Suprapubic skin (tissue), 4 donors: ENCODE measurements around the gene AGAP1. TPM values are rescaled to one million over a fixed set of nuclear protein-coding genes. Genes with fewer than 3 reads are reported as not detected.
A peak's percentile ranks its signal among the peaks of the same experiment; 100 is the strongest.

ENCODE experiments used
- DNase-seq, 2 donors: peaks; one replicate each; pipeline ENCODE4 v3.0.0-alpha.2; 2019; ENCODE audit warnings: low spot score in 2 of 2
- H3K27ac ChIP-seq: fragments of 200-600 bp; sonication (generic); one replicate; pipeline ENCODE4 v1.5.1; 2019
- H3K27me3 ChIP-seq: fragments of 200-600 bp; sonication (generic); one replicate; pipeline ENCODE4 v1.5.1; 2019
- H3K36me3 ChIP-seq: fragments of 200-600 bp; sonication (generic); one replicate; pipeline ENCODE4 v1.5.1; 2019
- H3K4me1 ChIP-seq: fragments of 200-600 bp; sonication (generic); one replicate; pipeline ENCODE4 v1.5.1; 2019
- H3K4me3 ChIP-seq: fragments of 200-600 bp; sonication (generic); one replicate; pipeline ENCODE4 v1.5.1; 2019; ENCODE audit warnings: mild to moderate bottlenecking
- H3K9me3 ChIP-seq: fragments of 200-600 bp; sonication (generic); one replicate; pipeline ENCODE4 v1.5.1; 2019
- CTCF ChIP-seq, 2 donors: fragments of 200-600 bp in 1 of 2; fragments of 450-650 bp in 1 of 2; sonication (generic) in 1 of 2; IDR thresholded peaks; one replicate each; pipeline ENCODE4 v1.5.1; 2016 to 2019; ENCODE audit warnings: antibody characterized with exemption in 2 of 2, mild to moderate bottlenecking in 1 of 2, moderate library complexity in 1 of 2
- EP300 ChIP-seq: sonication (generic); formaldehyde crosslinking; IDR thresholded peaks from one replicate; pipeline ENCODE4 v1.6.1; 2017; ENCODE audit warnings: antibody characterized with exemption
- POLR2A ChIP-seq, 2 donors: fragments of 450-650 bp; IDR thresholded peaks; one replicate each; pipeline ENCODE4 v1.6.1; 2017; ENCODE audit warnings: antibody characterized with exemption in 2 of 2, mild to moderate bottlenecking in 2 of 2, moderate library complexity in 2 of 2
- POLR2AphosphoS5 ChIP-seq, 3 donors: sonication (generic); formaldehyde crosslinking; IDR thresholded peaks; one replicate each; pipeline ENCODE4 v1.6.1; 2017; ENCODE audit warnings: antibody characterized with exemption in 3 of 3
- WGBS: methylation state at CpG from one replicate; pipeline ENCODE4 v1.1.5; 2018; 5-methylcytosine and 5-hydroxymethylcytosine counted together
- total RNA-seq, 4 donors: library from RNA; depleted of rRNA; stranded (reverse); fragments of >200 nt; gene quantifications; one replicate each; pipeline ENCODE4 v1.1.0, GENCODE V29; 2016

Gene AGAP1
- total RNA-seq, 4 donors from 2014 or later = 14.1 to 30.7 (median 19.4) TPM

GRCh38 chr2:235575431-235575830 is 81.6 kb downstream of the AGAP1 start:
- no peak overlapping the region for H3K4me3 ChIP-seq
- no peaks in the 10 kb centered on the region for H3K9me3 ChIP-seq
- H3K27ac ChIP-seq = no peak overlapping the region
- no peak for TF ChIP-seq CTCF (IDR thresholded peaks at IDR 0.05)
- no peak for TF ChIP-seq EP300
- TF ChIP-seq POLR2AphosphoS5 (IDR thresholded peaks at IDR 0.05) = no peak
- no peak for TF ChIP-seq POLR2A (IDR thresholded peaks at IDR 0.05)
- H3K36me3 ChIP-seq = no peaks in the 10 kb centered on the region
- H3K27me3 ChIP-seq = no peaks in the 10 kb centered on the region
- peaks cover 14% of the 10 kb centered on the region for H3K4me1 ChIP-seq
- no peak for DNase-seq
- WGBS = 47% methylated on average over 8 of the region's 8 CpGs

- TF ChIP-seq POLR2AphosphoS5 (IDR thresholded peaks at IDR 0.05) = no peak
- WGBS = 72% methylated on average over 8 of the region's 8 CpGs
- no peaks in the 10 kb centered on the region for H3K36me3 ChIP-seq
- peaks cover 14% of the 10 kb centered on the region for H3K4me1 ChIP-seq
- H3K27ac ChIP-seq = no peak overlapping the region
- DNase-seq = no peak
- H3K4me3 ChIP-seq = no peak overlapping the region
- H3K27me3 ChIP-seq = no peaks in the 10 kb centered on the region
- no peaks in the 10 kb centered on the region for H3K9me3 ChIP-seq
Observed at GRCh38 chr2:235575904-235576303, 82.1 kb downstream of the AGAP1 start.

- no peak for TF ChIP-seq POLR2A (IDR thresholded peaks at IDR 0.05)
- TF ChIP-seq CTCF (IDR thresholded peaks at IDR 0.05) = no peak
- no peak for TF ChIP-seq POLR2AphosphoS5 (IDR thresholded peaks at IDR 0.05)
- TF ChIP-seq EP300 = no peak
- DNase-seq = no peak
- no peaks in the 10 kb centered on the region for H3K9me3 ChIP-seq
- 76% methylated on average over 11 of the region's 11 CpGs for WGBS
- H3K27ac ChIP-seq = no peak overlapping the region
- no peak overlapping the region for H3K4me3 ChIP-seq
- H3K36me3 ChIP-seq = no peaks in the 10 kb centered on the region
- peaks cover 14% of the 10 kb centered on the region for H3K4me1 ChIP-seq
- H3K27me3 ChIP-seq = no peaks in the 10 kb centered on the region
Observed at GRCh38 chr2:235576337-235576910, 82.6 kb downstream of the AGAP1 start.

- no peak for DNase-seq
- H3K36me3 ChIP-seq = no peaks in the 10 kb centered on the region
- peak overlapping the region; percentile 8 for H3K4me3 ChIP-seq
- H3K27me3 ChIP-seq = no peaks in the 10 kb centered on the region
- peaks cover 14% of the 10 kb centered on the region for H3K4me1 ChIP-seq
- no peak for TF ChIP-seq POLR2A (IDR thresholded peaks at IDR 0.05)
- no peak for TF ChIP-seq EP300
- no peak for TF ChIP-seq CTCF (IDR thresholded peaks at IDR 0.05)
- no peak for TF ChIP-seq POLR2AphosphoS5 (IDR thresholded peaks at IDR 0.05)
- no peak overlapping the region for H3K27ac ChIP-seq
- WGBS = 58% methylated on average over 23 of the region's 28 CpGs
- no peaks in the 10 kb centered on the region for H3K9me3 ChIP-seq
Observed at GRCh38 chr2:235577404-235578330, 83.8 kb downstream of the AGAP1 start.

GRCh38 chr2:235579128-235579527 is 85.3 kb downstream of the AGAP1 start:
- H3K4me1 ChIP-seq = peaks cover 14% of the 10 kb centered on the region
- no peaks in the 10 kb centered on the region for H3K36me3 ChIP-seq
- no peak overlapping the region for H3K27ac ChIP-seq
- DNase-seq = no peak
- WGBS = 88% methylated on average over 9 of the region's 9 CpGs
- no peak overlapping the region for H3K4me3 ChIP-seq
- TF ChIP-seq POLR2A (IDR thresholded peaks at IDR 0.05) (no peak), POLR2AphosphoS5 (IDR thresholded peaks at IDR 0.05) (no peak), CTCF (IDR thresholded peaks at IDR 0.05) (no peak), EP300 (no peak)
- no peaks in the 10 kb centered on the region for H3K9me3 ChIP-seq
- H3K27me3 ChIP-seq = no peaks in the 10 kb centered on the region
